ENCODE data around the gene POLR1H.
A peak's percentile ranks its signal among the peaks of the same experiment; 100 is the strongest.

The POLR1H gene

DNA sequence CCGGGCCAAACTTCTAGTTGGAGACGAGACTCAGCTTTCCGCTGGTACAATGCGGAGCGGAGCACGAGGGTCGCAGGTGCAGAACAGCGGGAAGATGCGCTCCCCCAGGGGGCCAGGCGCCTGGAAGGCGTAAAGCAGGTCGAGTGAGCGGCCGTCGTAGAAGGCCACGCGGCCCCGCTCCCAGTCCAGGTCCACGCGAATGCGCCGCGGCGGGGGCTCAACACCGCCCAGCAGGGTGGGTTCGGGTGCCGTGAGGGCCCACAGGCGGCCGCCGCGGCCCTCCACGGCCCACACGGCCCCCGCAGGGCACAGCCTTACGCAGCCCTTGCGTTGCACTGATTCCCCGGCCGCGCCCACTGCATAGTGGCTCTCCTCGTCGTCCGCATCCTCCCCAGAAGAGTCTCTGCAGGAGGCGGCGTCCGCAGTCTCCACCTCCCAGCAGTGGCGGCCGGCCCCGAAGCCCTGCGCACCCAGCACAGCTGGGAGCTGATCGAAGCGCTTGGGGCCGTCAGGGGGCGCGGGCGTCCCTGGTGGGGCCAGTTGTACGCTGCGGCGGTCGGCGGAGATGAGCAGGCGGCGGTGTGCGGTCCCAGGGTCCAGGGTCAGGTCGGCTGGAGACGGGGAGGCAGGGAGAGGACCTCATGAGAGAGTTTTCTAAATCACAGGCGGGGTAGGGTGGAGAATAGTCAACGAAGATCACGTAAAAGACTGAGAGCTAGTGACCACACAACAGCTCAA is 10.2 kb downstream of the POLR1H start:
- FAIRE-seq = no peak
- TF ChIP-seq, protein P1, sequence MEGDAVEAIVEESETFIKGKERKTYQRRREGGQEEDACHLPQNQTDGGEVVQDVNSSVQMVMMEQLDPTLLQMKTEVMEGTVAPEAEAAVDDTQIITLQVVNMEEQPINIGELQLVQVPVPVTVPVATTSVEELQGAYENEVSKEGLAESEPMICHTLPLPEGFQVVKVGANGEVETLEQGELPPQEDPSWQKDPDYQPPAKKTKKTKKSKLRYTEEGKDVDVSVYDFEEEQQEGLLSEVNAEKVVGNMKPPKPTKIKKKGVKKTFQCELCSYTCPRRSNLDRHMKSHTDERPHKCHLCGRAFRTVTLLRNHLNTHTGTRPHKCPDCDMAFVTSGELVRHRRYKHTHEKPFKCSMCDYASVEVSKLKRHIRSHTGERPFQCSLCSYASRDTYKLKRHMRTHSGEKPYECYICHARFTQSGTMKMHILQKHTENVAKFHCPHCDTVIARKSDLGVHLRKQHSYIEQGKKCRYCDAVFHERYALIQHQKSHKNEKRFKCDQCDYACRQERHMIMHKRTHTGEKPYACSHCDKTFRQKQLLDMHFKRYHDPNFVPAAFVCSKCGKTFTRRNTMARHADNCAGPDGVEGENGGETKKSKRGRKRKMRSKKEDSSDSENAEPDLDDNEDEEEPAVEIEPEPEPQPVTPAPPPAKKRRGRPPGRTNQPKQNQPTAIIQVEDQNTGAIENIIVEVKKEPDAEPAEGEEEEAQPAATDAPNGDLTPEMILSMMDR (IDR thresholded peaks at IDR 0.05; ENCODE audit: insufficient read depth, missing control alignments) = no peak

DNA sequence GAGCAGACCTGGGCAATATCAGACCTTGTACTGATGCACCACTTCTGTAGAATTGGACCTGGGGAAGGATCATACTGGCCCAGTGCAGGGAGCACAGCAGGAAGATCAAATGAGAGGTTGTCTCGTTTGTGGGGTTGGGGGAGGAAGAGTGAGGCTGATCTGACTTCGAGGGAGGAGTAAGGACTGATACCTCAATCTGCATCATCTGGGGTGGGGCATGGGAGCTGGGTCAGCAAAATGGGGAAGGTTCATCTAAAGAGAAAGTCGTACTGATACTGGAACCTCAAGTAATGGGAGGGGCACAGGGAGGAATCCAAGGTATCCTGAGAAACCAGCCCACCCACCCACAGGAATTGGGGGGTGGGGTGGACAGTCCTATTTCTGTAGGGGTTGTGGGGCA is 10.8 kb downstream of the POLR1H start:
- TF ChIP-seq, protein P1 (IDR thresholded peaks at IDR 0.05; ENCODE audit: insufficient read depth, missing control alignments) = no peak
- DNase-seq (ENCODE audit: insufficient read length, low spot score) (no peak), FAIRE-seq (no peak)

More for the DNA sequence above, 10.2 kb downstream of the POLR1H start:
- DNase-seq (ENCODE audit: insufficient read length, low spot score) = no peak

DNA sequence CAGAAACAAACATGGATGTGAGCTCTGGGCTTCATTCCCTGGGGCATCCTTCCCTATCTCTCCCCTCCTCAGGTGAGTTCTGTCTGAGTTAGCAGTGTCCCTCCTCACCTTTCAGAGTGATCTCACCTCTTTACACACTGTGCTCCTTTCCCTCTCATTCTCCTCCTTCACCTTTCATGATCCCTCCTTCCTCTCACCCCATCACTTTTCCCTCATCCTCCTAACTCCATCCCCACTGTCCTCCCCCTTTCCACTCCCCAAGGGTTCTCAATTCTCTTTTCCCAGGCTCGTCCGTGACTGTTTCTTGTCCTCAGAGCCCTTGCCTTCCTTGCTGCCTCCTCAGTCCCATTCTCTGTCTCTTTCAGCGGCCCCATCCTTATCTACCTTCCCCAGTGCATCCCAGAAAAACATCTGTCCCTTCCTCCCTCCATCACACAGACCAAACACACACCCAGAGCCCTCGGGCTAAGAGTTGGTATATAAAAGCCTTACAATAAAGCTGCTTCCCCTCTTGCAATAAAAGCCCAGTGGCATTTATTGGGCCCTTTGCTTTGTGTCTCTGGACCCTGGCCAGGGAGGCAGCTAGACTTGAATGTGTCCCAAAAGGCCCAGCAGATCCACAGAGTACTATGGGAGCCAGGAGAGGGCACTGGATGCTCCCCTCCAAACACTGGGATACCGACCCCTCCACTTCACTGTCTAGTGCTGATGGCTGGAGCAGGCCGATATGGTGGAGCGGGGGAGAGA is 12.6 kb downstream of the POLR1H start:
- FAIRE-seq (no peak), DNase-seq (ENCODE audit: insufficient read length, low spot score) (no peak)
- TF ChIP-seq, protein P1 (IDR thresholded peaks at IDR 0.05; ENCODE audit: insufficient read depth, missing control alignments) = no peak

DNA sequence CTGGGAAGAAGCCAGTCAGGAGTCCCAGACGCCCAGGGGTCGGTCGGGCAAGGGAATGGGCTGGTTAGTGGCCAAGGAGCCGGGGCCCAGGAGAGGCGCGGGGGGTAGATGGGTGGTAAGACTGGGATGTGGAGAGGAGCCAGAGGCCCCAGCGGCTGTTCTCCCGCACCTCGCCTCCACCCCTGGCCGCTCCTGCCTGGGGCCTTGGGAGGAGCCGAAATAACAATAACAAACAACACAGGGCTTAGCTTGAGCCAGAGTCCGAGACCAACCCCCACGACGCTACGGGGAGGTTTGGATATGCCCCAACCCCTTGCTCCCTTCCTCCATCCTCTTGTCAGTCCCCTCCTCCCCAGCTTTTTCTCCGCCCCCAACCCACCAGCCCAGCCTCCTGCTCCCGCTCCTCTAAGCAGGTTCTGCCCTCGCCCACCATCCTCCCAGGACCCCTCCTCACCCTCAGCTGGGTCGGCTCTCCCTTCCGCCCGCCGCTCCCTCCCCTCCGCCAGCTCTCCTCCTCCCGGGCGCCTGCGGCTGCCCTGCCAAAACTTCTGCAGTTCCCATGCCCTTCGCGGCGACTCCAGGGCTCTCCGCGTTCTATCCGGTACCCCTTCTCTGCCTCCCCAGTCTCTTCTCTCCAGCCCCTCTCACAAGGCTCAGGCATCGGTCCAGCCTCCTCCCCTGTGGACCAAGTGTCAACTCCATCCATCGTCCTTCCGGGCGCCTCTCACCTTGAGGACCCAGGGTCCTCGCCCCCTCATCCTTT is 13.4 kb downstream of the POLR1H start:
- DNase-seq (ENCODE audit: insufficient read length, low spot score) (no peak), FAIRE-seq (no peak)
- TF ChIP-seq, protein P1 (IDR thresholded peaks at IDR 0.05; ENCODE audit: insufficient read depth, missing control alignments) = no peak

DNA sequence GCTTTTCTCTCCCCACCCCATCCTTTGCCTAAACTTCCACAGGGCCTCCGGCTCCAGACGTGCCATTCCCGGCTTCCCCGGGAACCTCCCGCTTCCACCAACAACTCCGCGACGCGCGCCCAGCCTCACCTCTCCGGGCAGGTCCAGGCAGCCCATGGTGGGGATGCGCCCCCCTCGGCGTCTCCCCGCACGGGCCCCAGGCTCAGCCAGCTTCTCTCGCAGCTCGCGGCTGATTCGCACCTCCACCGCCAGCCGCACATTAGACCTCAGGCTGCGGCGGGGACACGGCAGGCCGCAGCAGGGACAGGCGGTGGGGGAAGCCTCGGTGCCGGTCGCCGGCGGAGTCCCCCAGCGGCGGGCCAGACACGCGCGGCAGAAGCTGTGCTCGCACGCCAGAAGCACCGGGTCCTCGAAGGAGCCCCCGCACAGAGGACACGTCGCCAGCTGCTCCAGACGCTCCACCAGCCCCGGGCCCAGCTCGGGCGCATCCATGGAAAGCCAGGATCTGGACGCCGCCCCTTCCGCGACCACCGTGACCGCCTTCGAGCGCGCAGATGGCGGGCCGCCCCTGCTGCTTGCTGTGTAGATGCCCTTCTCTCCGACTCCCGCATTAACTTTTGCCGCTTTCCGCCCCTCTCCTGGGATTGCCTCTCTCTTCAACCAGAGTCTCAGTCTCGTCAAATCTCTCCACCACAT is 14.2 kb downstream of the POLR1H start, which contains the start of gene RNF39:
TSS of gene RNF39 (minus strand) at position 676 of the 696 bp plus-strand sequence. CDS start at position 492, 184 bp downstream.
- TF ChIP-seq, protein P1 (IDR thresholded peaks at IDR 0.05; ENCODE audit: insufficient read depth, missing control alignments) = no peak
- DNase-seq (ENCODE audit: insufficient read length, low spot score) = no peak
- no peak for FAIRE-seq

DNA sequence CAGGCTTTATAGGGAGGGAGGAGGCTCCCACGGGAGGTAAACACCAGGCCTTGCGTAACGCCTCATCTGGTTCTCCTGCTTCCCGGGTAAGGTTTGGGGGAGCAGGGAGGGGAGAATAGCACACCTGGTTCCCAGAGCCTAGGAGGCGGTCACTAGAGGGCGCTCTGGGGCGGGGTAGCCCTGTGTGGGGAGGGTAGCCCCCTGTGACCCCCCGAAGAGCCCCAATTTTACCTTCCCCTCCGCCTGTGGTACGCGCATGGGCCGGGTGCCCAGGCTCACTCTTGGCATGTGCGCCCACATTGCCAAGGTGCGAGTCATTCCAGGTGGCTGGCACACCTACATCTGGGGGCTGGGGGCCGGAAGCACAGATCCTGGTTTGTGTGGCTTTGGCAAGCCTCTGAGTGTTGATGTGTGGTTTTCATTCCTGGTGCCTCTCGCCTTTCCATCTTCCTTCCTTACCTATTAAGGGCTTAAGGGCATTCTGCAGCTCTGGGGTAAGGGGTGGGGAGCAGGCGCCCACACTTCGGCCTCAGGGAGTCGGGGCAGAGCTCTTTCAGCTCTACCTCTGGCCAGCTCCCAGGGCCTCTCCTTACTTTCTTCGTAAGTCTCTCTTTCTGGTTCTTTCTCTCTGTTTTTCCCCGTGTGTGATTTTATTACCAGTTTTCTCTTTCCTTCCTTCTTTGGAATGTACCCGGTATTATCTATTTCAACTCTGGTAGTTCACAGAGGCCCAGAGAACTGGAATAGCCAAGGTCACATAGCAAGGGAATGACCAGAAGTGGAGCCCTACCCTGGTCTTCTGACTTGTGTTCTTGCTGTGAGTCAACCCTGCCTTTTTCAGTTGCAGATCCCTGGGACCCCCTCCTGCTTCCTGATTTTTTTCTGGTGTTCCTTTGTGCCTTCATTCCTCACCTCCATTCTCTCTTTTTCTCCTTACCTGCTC is 15.0 kb downstream of the POLR1H start:
- FAIRE-seq (no peak), DNase-seq (ENCODE audit: insufficient read length, low spot score) (no peak)

More for the DNA sequence above, 15.0 kb downstream of the POLR1H start:
- TF ChIP-seq, protein P1 (IDR thresholded peaks at IDR 0.05; ENCODE audit: insufficient read depth, missing control alignments) = peak; percentile 34

All from D721Med (cell line).